ENCODE data around the gene TAF11L6. TPM values are rescaled to one million over a fixed set of nuclear protein-coding genes. Genes with fewer than 3 reads are reported as not detected.
"Not testable (repeated sequence)": the region's sequence is repeated elsewhere in the genome, so short reads cannot be mapped to it uniquely, and the experiment has no call there.

The TAF11L6 gene
- polyA plus RNA-seq, 1 donor from 2014 or later, result not detected

DNA sequence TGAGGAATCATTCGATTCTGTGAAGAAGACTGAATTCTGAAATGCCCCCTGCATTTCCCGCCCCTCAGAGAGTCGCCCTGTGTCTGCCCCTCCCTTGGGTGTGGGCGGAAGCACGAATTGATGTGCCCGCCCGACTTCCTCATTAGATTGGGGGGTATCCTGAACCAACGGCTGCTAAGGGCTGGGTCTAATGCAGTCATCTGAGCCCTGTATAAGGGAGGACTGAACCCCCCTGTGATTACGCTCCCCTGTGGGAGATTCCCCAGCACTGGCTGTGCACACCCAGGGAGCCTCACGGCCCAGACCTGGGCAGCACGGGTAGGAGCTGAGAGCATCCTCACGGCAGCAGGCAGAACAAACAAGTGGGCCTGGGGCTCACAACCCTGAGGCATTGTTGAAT lies 10.9 kb upstream of the TAF11L6 start:
- H3K27ac ChIP-seq (ENCODE audit: low read length); H2AFZ ChIP-seq (ENCODE audit: low read depth, low read length); H3K9ac ChIP-seq (ENCODE audit: low read length): not testable (repeated sequence)

DNA sequence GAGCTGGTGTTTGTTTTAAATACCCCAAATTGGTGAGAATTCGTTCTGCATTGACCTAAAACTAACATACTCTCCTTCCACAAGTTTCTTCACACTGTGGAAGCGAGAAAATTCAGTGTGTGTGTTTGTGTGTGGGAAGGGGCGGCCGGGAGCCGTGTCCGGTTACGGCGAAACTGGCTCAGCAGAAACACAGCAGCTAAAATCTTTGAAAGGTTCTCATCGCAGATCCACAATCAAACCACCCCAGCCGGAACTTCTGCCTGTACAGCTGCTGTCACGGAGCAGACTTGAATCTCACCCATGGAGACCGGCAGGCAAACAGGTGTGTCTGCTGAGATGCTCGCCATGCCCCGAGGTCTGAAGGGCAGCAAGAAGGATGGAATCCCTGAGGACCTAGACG lies 10.4 kb upstream of the TAF11L6 start, which contains the start of gene TAF11L3:
TAF11L3 (plus strand) TSS at position 301 of the 400 bp plus-strand sequence.
- not testable (repeated sequence) for H3K9ac ChIP-seq (ENCODE audit: low read length); H3K27ac ChIP-seq (ENCODE audit: low read length); H3K79me2 ChIP-seq (replicated peaks; ENCODE audit: insufficient read depth, low read length); H3K9me2 ChIP-seq (ENCODE audit: insufficient read depth, low read length); H3F3A ChIP-seq (ENCODE audit: insufficient read depth, low read length, poor library complexity, severe bottlenecking); H2AFZ ChIP-seq (ENCODE audit: low read depth, low read length); H3K36me3 ChIP-seq (ENCODE audit: insufficient read depth, low read length); H3K27me3 ChIP-seq (ENCODE audit: insufficient read depth, low read depth, low read length); H3K4me3 ChIP-seq (ENCODE audit: low read length); H3K4me2 ChIP-seq (ENCODE audit: low read length); H4K20me1 ChIP-seq (ENCODE audit: insufficient read depth); H3K9me3 ChIP-seq (ENCODE audit: low read length)

More for the DNA sequence above, 10.9 kb upstream of the TAF11L6 start:
- not testable (repeated sequence) for H3K4me2 ChIP-seq (ENCODE audit: low read length); H3F3A ChIP-seq (ENCODE audit: insufficient read depth, low read length, poor library complexity, severe bottlenecking); H4K20me1 ChIP-seq (ENCODE audit: insufficient read depth); H3K27me3 ChIP-seq (ENCODE audit: insufficient read depth, low read depth, low read length); H3K36me3 ChIP-seq (ENCODE audit: insufficient read depth, low read length); H3K4me3 ChIP-seq (ENCODE audit: low read length); H3K9me2 ChIP-seq (ENCODE audit: insufficient read depth, low read length); H3K9me3 ChIP-seq (ENCODE audit: low read length); H3K79me2 ChIP-seq (replicated peaks; ENCODE audit: insufficient read depth, low read length)

DNA sequence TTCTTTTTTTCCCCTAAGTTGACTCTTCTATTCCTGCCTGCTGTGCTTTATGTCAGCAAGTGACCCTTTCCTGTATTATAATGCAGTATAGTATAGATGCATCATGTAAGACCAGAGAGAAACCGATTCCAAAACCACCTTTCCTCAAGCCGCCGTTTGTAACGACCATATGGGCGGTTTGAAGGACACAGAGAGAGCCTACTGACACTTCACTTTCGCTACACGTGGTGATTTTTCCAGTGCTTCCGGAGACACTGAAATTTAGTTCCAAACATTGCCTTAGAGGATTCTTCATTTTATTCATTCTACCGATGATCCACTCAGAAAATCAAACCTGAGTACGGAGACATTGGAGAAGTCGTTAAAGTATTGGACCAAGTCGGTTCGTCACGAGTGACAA lies 9.0 kb upstream of the TAF11L6 start:
- H3F3A ChIP-seq (ENCODE audit: insufficient read depth, low read length, poor library complexity, severe bottlenecking); H3K9ac ChIP-seq (ENCODE audit: low read length); H3K4me2 ChIP-seq (ENCODE audit: low read length); H4K20me1 ChIP-seq (ENCODE audit: insufficient read depth); H3K27me3 ChIP-seq (ENCODE audit: insufficient read depth, low read depth, low read length); H3K36me3 ChIP-seq (ENCODE audit: insufficient read depth, low read length); H3K79me2 ChIP-seq (replicated peaks; ENCODE audit: insufficient read depth, low read length); H2AFZ ChIP-seq (ENCODE audit: low read depth, low read length); H3K27ac ChIP-seq (ENCODE audit: low read length); H3K9me2 ChIP-seq (ENCODE audit: insufficient read depth, low read length); H3K4me3 ChIP-seq (ENCODE audit: low read length); H3K9me3 ChIP-seq (ENCODE audit: low read length): not testable (repeated sequence)

DNA sequence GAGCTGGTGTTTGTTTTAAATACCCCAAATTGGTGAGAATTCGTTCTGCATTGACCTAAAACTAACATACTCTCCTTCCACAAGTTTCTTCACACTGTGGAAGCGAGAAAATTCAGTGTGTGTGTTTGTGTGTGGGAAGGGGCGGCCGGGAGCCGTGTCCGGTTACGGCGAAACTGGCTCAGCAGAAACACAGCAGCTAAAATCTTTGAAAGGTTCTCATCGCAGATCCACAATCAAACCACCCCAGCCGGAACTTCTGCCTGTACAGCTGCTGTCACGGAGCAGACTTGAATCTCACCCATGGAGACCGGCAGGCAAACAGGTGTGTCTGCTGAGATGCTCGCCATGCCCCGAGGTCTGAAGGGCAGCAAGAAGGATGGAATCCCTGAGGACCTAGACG lies 7.0 kb upstream of the TAF11L6 start, which contains the start of gene TAF11L4:
TAF11L4 (plus strand) TSS at position 301 of the 400 bp plus-strand sequence.
- H3K27me3 ChIP-seq (ENCODE audit: insufficient read depth, low read depth, low read length); H3K9me2 ChIP-seq (ENCODE audit: insufficient read depth, low read length); H3K4me3 ChIP-seq (ENCODE audit: low read length); H3K27ac ChIP-seq (ENCODE audit: low read length); H3F3A ChIP-seq (ENCODE audit: insufficient read depth, low read length, poor library complexity, severe bottlenecking); H2AFZ ChIP-seq (ENCODE audit: low read depth, low read length); H3K4me2 ChIP-seq (ENCODE audit: low read length); H3K79me2 ChIP-seq (replicated peaks; ENCODE audit: insufficient read depth, low read length); H3K9me3 ChIP-seq (ENCODE audit: low read length); H4K20me1 ChIP-seq (ENCODE audit: insufficient read depth); H3K36me3 ChIP-seq (ENCODE audit: insufficient read depth, low read length); H3K9ac ChIP-seq (ENCODE audit: low read length): not testable (repeated sequence)

DNA sequence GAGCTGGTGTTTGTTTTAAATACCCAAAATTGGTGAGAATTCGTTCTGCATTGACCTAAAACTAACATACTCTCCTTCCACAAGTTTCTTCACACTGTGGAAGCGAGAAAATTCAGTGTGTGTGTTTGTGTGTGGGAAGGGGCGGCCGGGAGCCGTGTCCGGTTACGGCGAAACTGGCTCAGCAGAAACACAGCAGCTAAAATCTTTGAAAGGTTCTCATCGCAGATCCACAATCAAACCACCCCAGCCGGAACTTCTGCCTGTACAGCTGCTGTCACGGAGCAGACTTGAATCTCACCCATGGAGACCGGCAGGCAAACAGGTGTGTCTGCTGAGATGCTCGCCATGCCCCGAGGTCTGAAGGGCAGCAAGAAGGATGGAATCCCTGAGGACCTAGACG lies 3.5 kb upstream of the TAF11L6 start, which contains the start of gene TAF11L5:
TAF11L5 (plus strand) TSS at position 301 of the 400 bp plus-strand sequence.
- not testable (repeated sequence) for H3K36me3 ChIP-seq (ENCODE audit: insufficient read depth, low read length); H3K4me3 ChIP-seq (ENCODE audit: low read length); H3K27ac ChIP-seq (ENCODE audit: low read length); H2AFZ ChIP-seq (ENCODE audit: low read depth, low read length); H3K9me2 ChIP-seq (ENCODE audit: insufficient read depth, low read length); H4K20me1 ChIP-seq (ENCODE audit: insufficient read depth); H3K4me2 ChIP-seq (ENCODE audit: low read length); H3F3A ChIP-seq (ENCODE audit: insufficient read depth, low read length, poor library complexity, severe bottlenecking); H3K27me3 ChIP-seq (ENCODE audit: insufficient read depth, low read depth, low read length); H3K79me2 ChIP-seq (replicated peaks; ENCODE audit: insufficient read depth, low read length); H3K9ac ChIP-seq (ENCODE audit: low read length); H3K9me3 ChIP-seq (ENCODE audit: low read length)

DNA sequence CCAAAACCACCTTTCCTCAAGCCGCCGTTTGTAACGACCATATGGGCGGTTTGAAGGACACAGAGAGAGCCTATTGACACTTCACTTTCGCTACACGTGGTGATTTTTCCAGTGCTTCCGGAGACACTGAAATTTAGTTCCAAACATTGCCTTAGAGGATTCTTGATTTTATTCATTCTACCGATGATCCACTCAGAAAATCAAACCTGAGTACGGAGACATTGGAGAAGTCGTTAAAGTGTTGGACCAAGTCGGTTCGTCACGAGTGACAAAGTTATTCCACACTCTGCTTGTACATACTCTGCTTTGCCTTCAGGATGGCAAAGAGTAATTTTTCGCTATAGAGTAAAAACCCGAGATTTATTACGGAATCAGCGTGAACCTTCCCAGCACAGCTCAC lies 2.0 kb upstream of the TAF11L6 start:
- not testable (repeated sequence) for H3K27ac ChIP-seq (ENCODE audit: low read length); H3K4me3 ChIP-seq (ENCODE audit: low read length); H3K9me2 ChIP-seq (ENCODE audit: insufficient read depth, low read length); H3K4me2 ChIP-seq (ENCODE audit: low read length); H3K9me3 ChIP-seq (ENCODE audit: low read length); H3K79me2 ChIP-seq (replicated peaks; ENCODE audit: insufficient read depth, low read length); H3F3A ChIP-seq (ENCODE audit: insufficient read depth, low read length, poor library complexity, severe bottlenecking); H2AFZ ChIP-seq (ENCODE audit: low read depth, low read length); H3K27me3 ChIP-seq (ENCODE audit: insufficient read depth, low read depth, low read length); H4K20me1 ChIP-seq (ENCODE audit: insufficient read depth); H3K36me3 ChIP-seq (ENCODE audit: insufficient read depth, low read length); H3K9ac ChIP-seq (ENCODE audit: low read length)

Small RNA genes lying within 50 kb of the gene (small RNA-seq; reads per million reads assigned to genes)
- 0 reads per million in 3 experiments for gene AC106774.3

Other genes with a start within 250 kb of the TAF11L6 start
- not detected in 2 replicates for gene TAF11L2, start 30.4 kb upstream of the TAF11L6 start, polyA plus RNA-seq
- not detected in 2 replicates for gene TAF11L3, start 10.3 kb upstream of the TAF11L6 start, polyA plus RNA-seq
- gene TAF11L4, start 6.9 kb upstream of the TAF11L6 start, polyA plus RNA-seq, result not detected in 2 replicates
- not detected in 2 replicates for gene TAF11L5, start 3.4 kb upstream of the TAF11L6 start, polyA plus RNA-seq
- gene TAF11L7, start 57.1 kb downstream of the TAF11L6 start, polyA plus RNA-seq, result not detected in 2 replicates
- not detected in 2 replicates for gene TAF11L8, start 62.3 kb downstream of the TAF11L6 start, polyA plus RNA-seq
- not detected in 2 replicates for gene TAF11L9, start 65.7 kb downstream of the TAF11L6 start, polyA plus RNA-seq
- gene TAF11L10, start 69.2 kb downstream of the TAF11L6 start, polyA plus RNA-seq, result not detected in 2 replicates
- not detected in 2 replicates for gene TAF11L11, start 75.5 kb downstream of the TAF11L6 start, polyA plus RNA-seq
- not detected in 2 replicates for gene TAF11L12, start 81.7 kb downstream of the TAF11L6 start, polyA plus RNA-seq
- gene TAF11L13, start 103.4 kb downstream of the TAF11L6 start, polyA plus RNA-seq, result not detected in 2 replicates
- not detected in 2 replicates for gene TAF11L14, start 105.8 kb downstream of the TAF11L6 start, polyA plus RNA-seq